GM13976 (cell line): ENCODE results near the gene EGLN1.

ENCODE experiments used
- DNase-seq: peaks from one replicate; pipeline ENCODE4 v3.0.0; 2012; ENCODE audit warnings: low spot score
- CTCF ChIP-seq: IDR thresholded peaks from 2 replicates; pipeline ENCODE4 v1.5.1; 2012; ENCODE audit warnings: borderline replicate concordance, mild to moderate bottlenecking; ENCODE audit not compliant: insufficient read depth; ENCODE audit errors: extremely low read depth, missing control alignments, control extremely low read depth
- in situ Hi-C: fragments of 300-500 bp; cut with MboI; formaldehyde crosslinking; loops from one replicate; pipeline ENCODE4 v1.12.0; 2022; ENCODE audit warnings: low sequenced_read_pairs, mixed read lengths, inconsistent platforms; ENCODE audit not compliant: unreplicated experiment

EGLN1 gene

GRCh38 chr1:231334079-231334666 lies 87.9 kb downstream of the EGLN1 start:
- TF ChIP-seq CTCF, result no peak
- peak; percentile 39 for DNase-seq
- in situ Hi-C loops, result no loop called here

- in situ Hi-C loops, result no loop called here
Observed at GRCh38 chr1:231332761-231333160, 89.3 kb downstream of the EGLN1 start.

GRCh38 chr1:231329483-231329882 lies 92.6 kb downstream of the EGLN1 start:
- TF ChIP-seq CTCF, result no peak
- no peak for DNase-seq
- in situ Hi-C loops, result no loop called here

More at GRCh38 chr1:231332761-231333160, 89.3 kb downstream of the EGLN1 start:
- TF ChIP-seq CTCF, result no peak
- no peak for DNase-seq

- in situ Hi-C loops, result no loop called here
- DNase-seq, result no peak
- no peak for TF ChIP-seq CTCF
Observed at GRCh38 chr1:231327617-231328016, 94.5 kb downstream of the EGLN1 start.

- no peak for DNase-seq
- no peak for TF ChIP-seq CTCF
- in situ Hi-C loops, result no loop called here
Observed at GRCh38 chr1:231326248-231326647, 95.8 kb downstream of the EGLN1 start.

GRCh38 chr1:231324660-231325059 lies 97.4 kb downstream of the EGLN1 start:
- no peak for TF ChIP-seq CTCF
- in situ Hi-C loops, result no loop called here

More at GRCh38 chr1:231324660-231325059, 97.4 kb downstream of the EGLN1 start:
- no peak for DNase-seq
